Measurements from ENCODE around the gene PPP1R1C. TPM values are rescaled to one million over a fixed set of nuclear protein-coding genes. Genes with fewer than 3 reads are reported as not detected.

The PPP1R1C gene
- total RNA-seq, 1 donor from 2014 or later = 0.50 TPM

- TF ChIP-seq CTCF (IDR thresholded peaks at IDR 0.05; ENCODE audit: insufficient read depth, low read depth, low read length) (no peak), EZH2 (IDR thresholded peaks at IDR 0.05; ENCODE audit: insufficient read depth, low read length) (no peak)
- Mint-ChIP-seq H3K36me3 (ENCODE audit: low read depth, unreplicated experiment) (no peaks in the 10 kb centered on the region), H3K4me1 (ENCODE audit: low read depth, unreplicated experiment) (no peaks in the 10 kb centered on the region), H3K4me3 (ENCODE audit: unreplicated experiment) (no peak overlapping the region), H3K27me3 (ENCODE audit: low read depth, unreplicated experiment) (no peaks in the 10 kb centered on the region), H3K9me3 (ENCODE audit: unreplicated experiment) (no peaks in the 10 kb centered on the region), H3K27ac (ENCODE audit: unreplicated experiment) (no peak overlapping the region)
- H2AFZ ChIP-seq (ENCODE audit: low read depth, low read length) = no peak overlapping the region
- no peaks in the 10 kb centered on the region for H4K20me1 ChIP-seq (ENCODE audit: insufficient read depth, low read length)
- DNase-seq (ENCODE audit: low read depth) (no peak), FAIRE-seq (no peak)
- no peaks in the 10 kb centered on the region for H3K4me1 ChIP-seq (ENCODE audit: insufficient read depth, low read length)
- H3K4me2 ChIP-seq (ENCODE audit: low read length) = no peak overlapping the region
- H3K9ac ChIP-seq (ENCODE audit: low read length) = no peak overlapping the region
- H3K27ac ChIP-seq (ENCODE audit: low read depth, low read length) = no peak overlapping the region
- no peak overlapping the region for H3K4me3 ChIP-seq (ENCODE audit: insufficient read depth, low read depth, low read length)
- H3K27me3 ChIP-seq (ENCODE audit: insufficient read depth, low read length) = no peaks in the 10 kb centered on the region
- no peaks in the 10 kb centered on the region for H3K79me2 ChIP-seq (ENCODE audit: insufficient read depth, low read length)
- H3K36me3 ChIP-seq (ENCODE audit: insufficient read depth, low read length) = no peaks in the 10 kb centered on the region
- no peaks in the 10 kb centered on the region for H3K9me3 ChIP-seq (ENCODE audit: insufficient read depth, low read depth, low read length)
Observed at GRCh38 chr2:182058056-182058455, 72.4 kb downstream of the PPP1R1C start.

- H3K36me3 Mint-ChIP-seq (ENCODE audit: low read depth, unreplicated experiment) = no peaks in the 10 kb centered on the region
- no peak overlapping the region for H3K4me3 Mint-ChIP-seq (ENCODE audit: unreplicated experiment)
Observed at GRCh38 chr2:182061739-182062138, 76.1 kb downstream of the PPP1R1C start.

More at GRCh38 chr2:182061739-182062138, 76.1 kb downstream of the PPP1R1C start:
- H3K27ac ChIP-seq (ENCODE audit: low read depth, low read length) = no peak overlapping the region
- no peak overlapping the region for H3K27ac Mint-ChIP-seq (ENCODE audit: unreplicated experiment)
- H3K79me2 ChIP-seq (ENCODE audit: insufficient read depth, low read length) = no peaks in the 10 kb centered on the region
- H3K9me3 ChIP-seq (ENCODE audit: insufficient read depth, low read depth, low read length) = no peaks in the 10 kb centered on the region
- no peaks in the 10 kb centered on the region for H4K20me1 ChIP-seq (ENCODE audit: insufficient read depth, low read length)
- no peak for FAIRE-seq
- no peaks in the 10 kb centered on the region for H3K9me3 Mint-ChIP-seq (ENCODE audit: unreplicated experiment)
- H3K27me3 Mint-ChIP-seq (ENCODE audit: low read depth, unreplicated experiment) = no peaks in the 10 kb centered on the region
- H2AFZ ChIP-seq (ENCODE audit: low read depth, low read length) = no peak overlapping the region
- no peaks in the 10 kb centered on the region for H3K36me3 ChIP-seq (ENCODE audit: insufficient read depth, low read length)
- H3K27me3 ChIP-seq (ENCODE audit: insufficient read depth, low read length) = no peaks in the 10 kb centered on the region
- no peak overlapping the region for H3K4me2 ChIP-seq (ENCODE audit: low read length)
- H3K4me1 Mint-ChIP-seq (ENCODE audit: low read depth, unreplicated experiment) = peaks cover 2% of the 10 kb centered on the region
- no peaks in the 10 kb centered on the region for H3K4me1 ChIP-seq (ENCODE audit: insufficient read depth, low read length)
- H3K4me3 ChIP-seq (ENCODE audit: insufficient read depth, low read depth, low read length) = no peak overlapping the region
- no peak for DNase-seq (ENCODE audit: low read depth)
- no peak for TF ChIP-seq EZH2 (IDR thresholded peaks at IDR 0.05; ENCODE audit: insufficient read depth, low read length)
- TF ChIP-seq CTCF (IDR thresholded peaks at IDR 0.05; ENCODE audit: insufficient read depth, low read depth, low read length) = no peak
- H3K9ac ChIP-seq (ENCODE audit: low read length) = no peak overlapping the region
